ENCODE data around the gene DYNLT2.

- TF ChIP-seq CTCF (IDR thresholded peaks at IDR 0.05), result no peak
- TF ChIP-seq, protein P1, sequence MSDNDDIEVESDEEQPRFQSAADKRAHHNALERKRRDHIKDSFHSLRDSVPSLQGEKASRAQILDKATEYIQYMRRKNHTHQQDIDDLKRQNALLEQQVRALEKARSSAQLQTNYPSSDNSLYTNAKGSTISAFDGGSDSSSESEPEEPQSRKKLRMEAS (IDR thresholded peaks at IDR 0.05; ENCODE audit: low read depth), result no peak
- no peak for TF ChIP-seq NFIC (IDR thresholded peaks at IDR 0.05; ENCODE audit: borderline replicate concordance)
- TF ChIP-seq JUND (IDR thresholded peaks at IDR 0.05), result no peak
- no peak for TF ChIP-seq SMC3 (IDR thresholded peaks at IDR 0.05; ENCODE audit: low read depth, low read length)
- no peak for TF ChIP-seq CHD2 (IDR thresholded peaks at IDR 0.05; ENCODE audit: low read length, partially characterized antibody)
- no peak for TF ChIP-seq EZH2phosphoT487 (IDR thresholded peaks at IDR 0.05; ENCODE audit: borderline replicate concordance, low read depth)
Observed at GRCh38 chr6:169752074-169752623, 777 bp upstream of the DYNLT2 start.
